GM19452 (cell line): ENCODE data around the gene DOC2B.
"Not testable (repeated sequence)": the region's sequence is repeated elsewhere in the genome, so short reads cannot be mapped to it uniquely, and the experiment has no call there.

Source experiments
- ATAC-seq: cut with Tn5 transposase; IDR thresholded peaks from one replicate; pipeline ENCODE4 v1.9.1; 2021; ENCODE audit not compliant: unreplicated experiment

The DOC2B gene

DNA sequence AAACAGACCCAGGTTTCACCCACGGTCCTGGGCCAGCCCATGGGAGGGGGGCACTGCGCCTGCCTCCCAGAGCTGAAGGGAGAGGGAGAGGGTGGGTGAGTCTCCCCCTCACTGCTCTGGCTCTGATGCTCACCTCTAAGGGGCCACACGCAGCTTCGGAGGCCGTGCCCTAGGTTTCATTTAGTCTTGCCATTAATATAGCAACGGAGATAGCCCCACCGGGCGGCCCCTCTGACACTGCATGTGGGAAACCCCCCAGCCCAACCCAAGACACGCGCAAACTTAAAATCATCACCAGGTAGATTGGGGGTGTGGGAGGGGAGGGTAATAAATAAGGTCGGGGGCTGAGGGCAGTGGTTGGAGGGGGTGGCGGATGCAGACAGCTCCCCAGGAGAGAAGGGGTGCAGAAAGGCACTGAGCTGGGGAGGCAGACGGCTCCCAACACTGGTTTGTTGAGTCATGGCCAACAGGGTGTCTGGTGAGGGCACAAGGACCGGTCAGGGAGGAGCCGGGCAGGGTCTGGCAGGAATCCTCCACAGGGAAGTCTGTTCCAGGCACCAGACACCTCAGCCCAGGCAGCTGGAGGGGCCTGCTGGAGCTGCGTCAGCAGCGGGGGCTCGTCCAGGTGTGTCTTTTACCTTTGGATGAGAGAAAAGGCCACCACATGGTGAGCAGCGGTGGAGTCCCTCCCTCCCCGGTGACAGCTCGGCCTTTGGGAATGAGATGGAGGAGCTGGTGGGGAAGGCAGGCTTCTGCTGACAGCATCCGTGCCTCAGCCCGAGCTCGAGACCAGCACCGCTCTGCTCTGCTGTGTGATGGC, 32.0 kb upstream of the DOC2B start:
- no peak for ATAC-seq

DNA sequence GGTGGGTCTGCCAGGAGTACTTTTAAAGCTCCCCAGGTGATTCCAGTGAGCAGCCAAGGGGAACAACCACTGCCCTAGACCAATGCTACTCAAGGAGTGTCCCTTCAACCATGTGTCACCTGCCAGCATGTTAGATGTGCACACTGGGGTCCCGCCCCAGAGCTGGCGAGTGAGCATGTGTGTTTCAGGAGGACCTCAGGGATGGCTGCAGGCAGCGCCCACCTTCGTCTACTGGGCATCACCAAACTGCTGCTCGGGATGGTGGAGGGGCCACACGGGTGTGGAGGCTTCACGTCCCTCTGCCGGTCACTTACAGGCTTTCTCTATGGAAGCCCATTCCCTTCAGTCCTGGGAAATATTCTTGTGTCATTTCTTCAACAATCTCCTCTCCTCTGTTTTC, 29.0 kb upstream of the DOC2B start:
- ATAC-seq = no peak

DNA sequence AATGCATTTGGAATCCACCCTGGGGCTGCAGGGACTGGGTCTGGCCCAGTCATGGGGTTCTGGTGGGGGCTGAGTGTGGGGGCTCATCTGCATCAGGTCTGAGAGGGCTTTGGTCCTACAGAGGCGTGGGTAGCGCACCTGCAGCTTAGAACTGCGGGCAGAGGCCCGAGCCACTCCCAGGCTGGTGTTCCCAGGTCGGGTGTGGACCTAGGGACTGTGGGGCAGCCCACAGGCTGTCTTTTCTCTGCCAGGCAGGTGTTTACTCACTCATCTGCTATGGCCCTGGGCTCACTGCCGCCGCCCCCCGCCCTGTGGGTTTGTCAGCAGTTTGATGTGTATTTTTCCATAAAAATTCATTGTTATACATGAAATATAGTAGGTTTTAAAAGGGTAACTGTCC, 27.0 kb upstream of the DOC2B start:
- ATAC-seq = no peak

DNA sequence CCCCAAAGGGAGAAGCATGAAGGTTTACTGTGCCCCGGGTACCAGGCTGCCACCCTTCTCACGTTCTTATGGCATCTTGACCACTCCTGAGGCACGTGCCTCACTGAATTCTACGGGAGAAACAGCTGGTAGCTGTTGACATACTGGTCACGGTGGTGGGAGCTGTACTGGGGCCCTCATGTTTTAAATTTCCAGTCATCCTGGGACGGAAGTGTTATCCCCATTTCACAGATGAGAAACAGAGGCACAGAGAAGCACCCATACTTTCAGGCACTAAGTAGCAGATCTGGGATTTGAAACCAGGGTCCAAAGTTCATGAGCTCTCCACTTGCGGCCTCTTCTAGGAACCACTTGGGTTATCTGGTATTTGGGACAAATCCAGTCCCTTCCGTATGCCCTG, 26.3 kb upstream of the DOC2B start:
- no peak for ATAC-seq

DNA sequence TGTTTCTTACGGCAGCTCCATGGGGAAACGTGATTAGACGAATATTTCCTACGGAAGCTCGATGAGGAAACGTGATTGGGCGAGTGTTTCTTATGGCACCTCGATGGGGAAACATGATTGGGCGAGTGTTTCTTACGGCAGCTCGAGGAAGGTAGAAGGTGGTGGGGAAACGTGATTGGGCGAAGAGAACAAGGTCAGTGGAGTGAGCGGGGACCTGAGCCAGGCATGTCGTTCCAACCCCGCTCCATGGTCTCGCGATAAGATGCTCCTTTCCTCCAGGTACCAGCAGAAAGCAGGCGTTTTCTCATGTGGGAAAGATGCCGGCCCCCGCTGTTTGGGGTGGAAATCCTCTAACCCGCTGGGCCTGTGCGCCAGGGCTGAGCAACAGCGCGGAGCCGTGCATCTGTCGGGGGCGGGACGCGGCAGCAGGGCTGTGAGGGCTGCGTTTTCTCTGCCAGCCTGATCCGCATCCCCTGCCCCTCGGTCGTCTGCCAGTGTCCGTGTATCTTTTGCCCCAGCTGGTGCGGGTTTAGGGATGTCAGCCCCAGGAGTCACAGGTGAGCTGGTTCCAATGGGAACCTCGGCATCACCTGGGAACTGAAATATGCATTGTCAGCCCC, 25.6 kb upstream of the DOC2B start:
- ATAC-seq = no peak

DNA sequence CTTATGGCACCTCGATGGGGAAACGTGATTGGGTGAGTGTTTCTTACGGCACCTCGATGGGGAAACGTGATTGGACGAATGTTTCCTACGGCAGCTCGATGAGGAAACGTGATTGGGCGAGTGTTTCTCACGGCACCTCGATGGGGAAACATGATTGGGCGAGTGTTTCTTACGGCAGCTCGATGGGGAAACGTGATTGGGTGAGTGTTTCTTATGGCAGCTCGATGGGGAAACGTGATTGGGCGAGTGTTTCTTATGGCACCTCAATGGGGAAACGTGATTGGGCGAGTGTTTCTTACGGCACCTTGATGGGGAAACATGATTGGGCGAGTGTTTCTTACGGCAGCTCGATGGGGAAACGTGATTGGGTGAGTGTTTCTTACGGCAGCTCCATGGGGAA, 25.0 kb upstream of the DOC2B start:
- not testable (repeated sequence) for ATAC-seq

DNA sequence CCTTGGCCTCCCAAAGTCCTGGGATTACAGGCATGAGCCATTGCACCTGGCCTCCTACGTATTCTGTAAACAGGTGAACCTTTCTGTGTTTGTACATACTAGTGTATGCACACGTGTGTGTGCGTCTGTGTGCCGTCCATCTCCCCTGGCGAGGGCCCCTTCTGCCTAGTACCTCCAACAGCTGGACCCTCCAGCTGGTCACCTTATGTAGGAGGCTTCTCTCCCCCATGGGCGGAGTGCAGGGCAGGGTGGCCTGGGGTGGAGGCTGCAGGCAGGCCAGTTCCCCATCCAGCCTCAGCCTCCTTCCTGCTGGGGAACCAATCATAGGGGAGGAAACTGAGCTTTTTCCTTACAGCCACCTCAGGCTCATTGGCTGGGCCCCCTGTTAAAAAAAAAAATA, 24.4 kb upstream of the DOC2B start:
- no peak for ATAC-seq

DNA sequence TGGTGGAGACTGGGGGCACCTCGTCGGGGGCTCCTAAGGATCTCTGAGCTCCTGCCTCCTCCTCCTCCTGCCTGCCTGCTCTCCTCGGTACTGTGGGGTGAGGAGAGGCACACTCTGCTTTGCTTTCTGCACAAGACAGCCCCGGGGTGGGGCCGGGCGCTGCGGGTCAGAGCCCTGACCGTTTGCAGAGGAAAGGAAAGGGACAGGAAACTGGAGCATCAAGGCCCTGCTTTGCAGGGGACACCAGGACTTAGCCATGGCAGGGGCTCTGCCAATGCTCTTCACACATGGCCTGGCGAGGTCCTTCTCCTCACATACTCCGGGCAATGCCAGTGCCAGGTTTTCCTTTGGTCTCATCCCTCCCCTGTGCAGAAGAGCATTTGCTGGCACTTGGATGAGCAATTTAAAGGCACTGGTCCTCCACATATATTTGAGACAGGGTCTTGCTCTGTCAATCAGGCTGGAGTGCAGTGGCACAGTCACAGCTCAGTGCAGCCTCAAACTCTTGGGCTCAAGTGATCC, 23.8 kb upstream of the DOC2B start:
- no peak for ATAC-seq

DNA sequence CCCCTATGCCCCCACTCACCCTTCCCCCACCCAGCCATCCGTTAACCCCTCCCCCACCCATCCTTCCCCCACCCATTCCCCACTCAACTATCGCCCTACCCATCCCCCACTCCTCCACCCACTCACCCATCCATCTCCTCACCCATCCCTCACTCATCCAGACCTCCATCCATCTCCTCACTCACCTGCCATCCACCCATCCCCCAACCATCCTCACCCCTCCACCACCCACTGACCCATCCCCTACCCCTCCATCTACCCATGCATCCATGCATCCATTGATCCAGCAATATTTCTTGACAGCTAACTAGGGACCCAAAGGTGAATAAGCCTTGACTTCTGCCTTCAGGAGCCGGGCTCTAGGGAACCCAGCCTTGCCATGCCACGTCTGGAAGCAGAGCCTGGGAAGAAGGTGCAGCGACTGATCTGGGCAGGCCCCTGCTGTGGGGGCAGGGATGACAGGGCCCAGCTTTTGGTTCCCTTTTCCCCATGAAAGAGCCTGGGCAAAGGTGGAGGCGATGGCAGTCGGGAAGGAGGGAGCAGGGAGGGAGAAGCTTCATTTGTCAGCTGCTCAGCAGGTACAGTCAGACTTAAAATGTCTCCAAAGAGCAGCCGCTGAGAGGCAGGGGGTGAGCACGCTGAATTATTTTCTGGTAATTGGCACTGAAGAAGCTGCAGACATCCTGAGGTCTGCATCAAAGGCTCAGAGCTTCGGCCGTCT, 23.1 kb upstream of the DOC2B start:
- ATAC-seq = no peak

DNA sequence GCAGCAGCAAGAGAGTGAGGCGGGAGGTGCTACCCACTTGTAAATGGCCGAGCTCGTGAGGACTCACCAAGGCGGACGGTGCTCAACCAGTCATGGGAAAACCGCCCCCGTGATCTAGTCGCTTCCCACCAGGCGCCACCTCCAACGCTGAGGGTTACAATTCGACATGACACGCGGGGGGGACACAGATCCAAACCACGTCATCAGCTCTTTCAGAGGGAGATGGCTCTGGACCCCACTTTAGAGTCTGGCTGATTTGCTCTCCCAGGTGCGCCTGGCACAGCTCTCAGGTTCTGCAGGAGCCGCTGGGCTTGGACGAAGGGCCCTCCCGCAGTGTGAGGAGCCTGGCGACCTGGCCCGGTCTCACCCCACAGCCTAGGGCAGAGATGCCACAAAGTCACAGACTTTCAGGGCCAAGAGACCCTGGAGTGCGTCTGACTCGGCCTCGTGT, 21.1 kb upstream of the DOC2B start:
- ATAC-seq = no peak

DNA sequence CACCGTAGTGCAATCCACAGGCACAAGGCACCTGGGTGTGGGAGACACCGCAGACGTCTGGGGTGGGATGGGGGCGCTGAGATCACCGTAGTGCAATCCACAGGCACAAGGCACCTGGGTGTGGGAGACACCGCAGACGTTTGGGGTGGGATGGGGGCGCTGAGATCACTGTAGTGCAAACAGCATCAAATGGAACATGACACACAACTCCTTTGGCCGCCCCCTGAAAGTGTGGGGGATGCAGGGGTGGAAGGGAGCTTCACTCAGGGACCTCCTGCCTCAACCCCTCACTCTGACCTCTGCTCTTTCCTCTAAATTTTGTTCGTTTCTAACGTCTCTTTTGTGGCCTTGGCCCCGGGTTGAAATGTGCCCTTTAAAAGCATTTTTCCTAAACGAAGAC, 20.3 kb upstream of the DOC2B start:
- ATAC-seq = not testable (repeated sequence)

DNA sequence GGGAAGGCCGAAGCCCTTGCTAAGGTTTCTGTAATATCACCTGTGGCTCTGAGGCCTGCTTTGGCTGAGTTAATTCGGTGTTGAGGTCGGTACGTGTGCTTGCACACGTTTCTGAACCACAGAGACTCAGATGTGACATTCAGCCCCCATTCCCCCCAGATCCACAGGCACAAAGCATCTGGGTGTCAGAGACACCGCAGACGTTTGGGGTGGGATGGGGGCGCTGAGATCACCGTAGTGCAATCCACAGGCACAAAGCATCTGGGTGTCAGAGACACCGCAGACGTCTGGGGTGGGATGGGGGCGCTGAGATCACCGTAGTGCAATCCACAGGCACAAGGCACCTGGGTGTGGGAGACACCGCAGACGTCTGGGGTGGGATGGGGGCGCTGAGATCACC, 19.8 kb upstream of the DOC2B start:
- not testable (repeated sequence) for ATAC-seq

DNA sequence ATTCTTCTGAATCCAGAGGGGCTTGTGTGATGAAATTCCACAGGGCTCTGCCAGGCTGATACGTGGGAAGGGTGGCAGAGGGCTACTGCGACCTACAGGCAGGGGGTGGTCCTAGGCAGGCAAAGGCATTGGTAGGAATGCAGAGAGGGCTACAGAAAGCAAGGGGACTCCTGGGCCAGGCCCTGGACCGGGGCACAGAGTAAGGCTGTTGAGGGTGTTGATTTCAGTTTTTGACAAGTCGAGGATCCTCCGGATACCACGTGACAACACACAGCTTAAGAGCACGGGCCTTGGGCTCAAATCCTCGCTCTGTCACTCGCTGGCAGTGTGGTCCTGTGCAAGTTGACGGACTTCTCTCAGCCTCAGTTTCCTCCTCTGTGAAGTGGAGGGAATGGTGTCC, 19.1 kb upstream of the DOC2B start:
- ATAC-seq = no peak

DNA sequence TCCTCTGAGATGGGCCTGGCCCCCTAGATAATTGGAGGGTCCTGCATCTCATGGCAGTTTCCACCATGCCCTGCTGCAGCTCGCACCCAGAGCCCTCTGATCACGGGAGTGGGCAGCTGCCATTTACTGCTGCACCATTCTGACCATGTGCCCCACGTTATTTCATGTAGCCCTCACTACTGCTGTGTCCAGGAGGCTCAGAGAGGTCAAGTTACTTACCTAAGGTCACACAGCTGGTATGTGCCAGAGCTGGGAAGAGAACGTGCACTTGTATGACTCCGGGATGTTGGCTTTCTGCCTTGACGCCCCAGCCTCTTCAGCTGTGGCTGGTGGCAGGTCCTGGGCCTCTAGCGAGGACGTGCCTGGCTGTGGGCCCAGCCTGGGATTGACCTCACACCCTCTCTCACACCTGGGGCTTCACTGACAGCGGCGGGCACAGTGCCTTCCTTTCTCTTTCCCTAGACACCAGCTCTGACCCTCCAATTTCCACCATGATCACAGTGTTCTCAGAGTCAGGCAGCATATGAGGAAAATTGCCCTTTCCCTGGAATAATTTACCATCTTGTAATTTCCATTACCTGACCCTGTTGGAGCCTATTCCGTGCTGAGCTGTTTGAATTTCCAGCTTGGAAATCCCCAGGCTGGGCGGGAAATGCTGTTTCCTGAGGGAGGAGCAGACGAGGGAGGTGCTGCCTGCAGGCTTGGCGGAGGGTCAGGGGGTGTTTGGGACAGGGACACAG, 18.5 kb upstream of the DOC2B start:
- ATAC-seq = no peak

DNA sequence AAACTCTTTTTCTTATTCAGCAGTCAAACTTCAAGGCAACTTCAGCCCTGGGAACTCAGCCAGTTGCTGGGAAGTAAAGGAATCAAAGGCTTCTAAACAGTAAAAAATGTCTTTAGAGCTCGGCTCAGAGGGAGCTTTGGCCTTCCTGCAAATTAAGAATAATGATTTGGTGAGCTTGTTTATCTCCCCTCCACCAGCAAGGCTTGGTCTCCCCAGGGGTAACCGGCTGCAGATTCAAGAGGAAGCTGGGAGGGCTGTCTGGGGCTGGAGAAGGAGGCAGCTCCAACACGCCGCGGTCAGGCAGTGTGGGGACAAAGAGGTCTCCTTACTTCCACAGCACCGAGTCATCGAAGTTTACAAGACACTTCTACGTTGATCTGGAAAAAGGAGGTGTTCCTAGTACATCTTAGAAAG, 17.7 kb upstream of the DOC2B start:
- no peak for ATAC-seq

DNA sequence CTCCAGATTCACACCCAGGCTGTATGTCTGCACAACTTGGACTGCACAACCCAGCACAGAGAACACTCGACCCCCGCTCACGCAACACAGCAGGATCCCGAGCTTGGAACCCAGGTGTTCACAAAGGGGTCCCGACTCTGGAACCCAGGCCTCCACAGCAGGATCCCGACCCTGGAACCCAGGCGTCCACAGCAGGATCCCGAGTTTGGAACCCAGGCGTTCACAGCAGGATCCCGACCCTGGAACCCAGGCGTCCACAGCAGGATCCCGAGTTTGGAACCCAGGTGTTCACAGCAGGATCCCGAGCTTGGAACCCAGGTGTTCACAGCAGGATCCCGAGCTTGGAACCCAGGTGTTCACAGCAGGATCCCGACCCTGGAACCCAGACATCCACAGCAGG, 16.8 kb upstream of the DOC2B start:
- ATAC-seq = not testable (repeated sequence)

DNA sequence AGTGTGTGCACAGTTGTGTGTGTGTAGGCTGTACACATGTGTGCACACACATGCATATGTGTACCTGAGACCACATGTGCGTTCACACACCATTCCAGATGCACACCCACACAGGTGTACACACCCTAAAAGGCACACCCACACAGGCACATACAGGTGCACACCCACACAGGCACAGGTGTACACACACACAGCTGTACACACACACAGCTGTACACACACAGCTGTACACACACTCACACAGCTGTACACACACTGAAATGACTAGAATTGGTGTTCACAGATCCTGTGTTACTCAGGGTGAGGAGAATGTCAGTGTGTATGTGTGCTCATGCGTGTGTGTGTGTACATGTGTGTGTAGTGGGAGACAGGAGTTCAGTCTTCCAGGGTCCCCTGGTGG, 15.9 kb upstream of the DOC2B start:
- ATAC-seq = no peak

DNA sequence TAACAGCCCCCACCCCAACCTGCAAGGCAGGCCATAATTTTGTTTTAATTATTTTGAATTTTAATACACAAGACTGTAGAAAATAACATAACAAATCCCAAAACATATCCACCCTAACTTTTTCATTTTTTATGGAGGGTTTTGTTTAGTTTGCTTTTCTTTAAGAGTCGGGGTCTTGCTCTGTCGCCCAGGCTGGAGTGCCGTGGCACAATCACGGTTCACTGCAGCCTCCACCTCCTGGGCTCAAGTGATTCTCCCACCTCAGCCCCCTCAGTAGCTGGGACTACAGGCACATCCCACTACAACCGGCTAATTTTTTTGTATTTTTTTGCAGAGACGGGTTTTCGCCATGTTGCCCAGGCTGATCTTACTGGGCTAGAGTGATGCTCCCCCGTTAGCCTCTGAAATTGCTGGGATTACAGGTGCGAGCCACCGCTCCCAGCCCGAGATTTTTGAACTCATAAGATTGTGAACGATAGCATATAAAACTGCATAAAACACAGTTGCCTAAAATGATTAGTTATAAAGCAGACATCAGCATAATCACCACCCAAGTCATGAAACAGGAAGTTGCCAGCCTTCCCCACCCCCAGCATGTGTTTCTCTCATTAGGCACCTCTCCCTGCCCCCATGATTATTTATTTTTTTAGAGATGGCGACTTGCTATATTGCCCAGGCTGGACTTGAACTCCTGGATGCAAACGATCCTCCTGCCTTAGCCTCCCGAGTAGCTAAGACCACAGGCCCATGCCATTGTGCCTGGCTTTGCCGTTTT, 13.6 kb upstream of the DOC2B start:
- ATAC-seq = no peak

DNA sequence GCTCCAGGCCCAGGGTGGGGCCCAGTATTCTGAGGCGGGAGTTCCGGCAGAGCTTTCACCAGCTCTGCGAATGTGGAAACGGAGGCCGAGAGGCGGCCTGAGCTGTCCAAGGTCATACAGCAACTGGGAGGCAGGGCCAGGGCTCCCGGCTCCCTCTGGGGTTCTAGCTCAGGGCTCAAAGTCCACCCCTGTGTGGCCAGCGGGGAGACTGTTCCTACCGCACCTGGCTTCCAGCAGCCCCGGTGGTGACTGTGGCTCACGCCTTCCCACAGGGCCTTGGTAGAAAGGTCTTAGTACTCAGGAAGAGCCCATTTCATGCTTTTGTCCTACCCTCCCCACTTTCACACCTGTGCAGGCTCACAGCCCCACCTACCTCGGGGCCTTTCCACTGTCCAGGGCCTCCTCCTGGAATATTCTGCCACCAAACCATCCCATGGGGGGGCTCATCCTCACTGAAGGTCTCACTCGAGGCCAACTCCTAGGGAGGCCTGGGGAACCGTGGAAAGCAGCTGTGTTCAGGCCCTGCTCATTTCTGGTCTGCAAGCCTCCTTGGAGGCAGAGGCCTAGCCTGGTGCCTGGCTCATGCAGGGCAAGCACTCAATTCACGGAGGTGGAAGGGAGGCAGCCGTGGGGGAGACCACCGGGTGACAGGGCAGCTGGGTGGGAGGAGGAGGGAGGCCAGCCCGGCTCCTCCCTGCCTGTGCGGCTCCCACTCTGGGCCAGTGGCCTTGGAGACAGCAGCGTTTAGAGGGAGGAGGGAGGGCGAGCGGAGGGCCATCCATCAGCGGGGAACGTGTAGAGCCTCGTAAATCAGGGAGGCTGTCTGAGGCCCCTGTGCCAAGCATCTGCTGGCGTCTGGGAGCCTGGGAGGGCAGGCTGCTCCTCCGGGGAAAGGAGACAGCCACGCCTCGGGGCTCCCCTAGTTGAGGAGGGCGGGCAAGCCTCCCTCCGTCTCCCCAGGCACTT, 12.7 kb upstream of the DOC2B start:
- ATAC-seq = no peak
